ENCODE measurements around the gene CCDC69.
A peak's percentile ranks its signal among the peaks of the same experiment; 100 is the strongest.

CCDC69 gene

GRCh38 chr5:151253605-151253950 is 29.7 kb upstream of the CCDC69 start:
- H3K4me3 ChIP-seq (ENCODE audit: low read depth, low read length) = peak overlapping the region; percentile 76
- TF ChIP-seq, protein P1, sequence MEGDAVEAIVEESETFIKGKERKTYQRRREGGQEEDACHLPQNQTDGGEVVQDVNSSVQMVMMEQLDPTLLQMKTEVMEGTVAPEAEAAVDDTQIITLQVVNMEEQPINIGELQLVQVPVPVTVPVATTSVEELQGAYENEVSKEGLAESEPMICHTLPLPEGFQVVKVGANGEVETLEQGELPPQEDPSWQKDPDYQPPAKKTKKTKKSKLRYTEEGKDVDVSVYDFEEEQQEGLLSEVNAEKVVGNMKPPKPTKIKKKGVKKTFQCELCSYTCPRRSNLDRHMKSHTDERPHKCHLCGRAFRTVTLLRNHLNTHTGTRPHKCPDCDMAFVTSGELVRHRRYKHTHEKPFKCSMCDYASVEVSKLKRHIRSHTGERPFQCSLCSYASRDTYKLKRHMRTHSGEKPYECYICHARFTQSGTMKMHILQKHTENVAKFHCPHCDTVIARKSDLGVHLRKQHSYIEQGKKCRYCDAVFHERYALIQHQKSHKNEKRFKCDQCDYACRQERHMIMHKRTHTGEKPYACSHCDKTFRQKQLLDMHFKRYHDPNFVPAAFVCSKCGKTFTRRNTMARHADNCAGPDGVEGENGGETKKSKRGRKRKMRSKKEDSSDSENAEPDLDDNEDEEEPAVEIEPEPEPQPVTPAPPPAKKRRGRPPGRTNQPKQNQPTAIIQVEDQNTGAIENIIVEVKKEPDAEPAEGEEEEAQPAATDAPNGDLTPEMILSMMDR (IDR thresholded peaks at IDR 0.05; ENCODE audit: insufficient read depth, low read depth, low read length, missing control alignments) = no peak
- DNase-seq (ENCODE audit: low read depth) = no peak

- DNase-seq (ENCODE audit: low read depth) = peak; percentile 100
- TF ChIP-seq, protein P1 (IDR thresholded peaks at IDR 0.05; ENCODE audit: insufficient read depth, low read depth, low read length, missing control alignments) = no peak
- peak within 1 kb of the TSS; percentile 76 for H3K4me3 ChIP-seq (ENCODE audit: low read depth, low read length)
Measured at GRCh38 chr5:151252762-151253604, 29.1 kb upstream of the CCDC69 start, which contains the start of gene GM2A. TSS of gene GM2A (plus strand) at chr5:151253185. CDS start at chr5:151253217, 32 bp downstream.

- TF ChIP-seq, protein P1 (IDR thresholded peaks at IDR 0.05; ENCODE audit: insufficient read depth, low read depth, low read length, missing control alignments) = no peak
- no peak overlapping the region for H3K4me3 ChIP-seq (ENCODE audit: low read depth, low read length)
- DNase-seq (ENCODE audit: low read depth) = no peak
Measured at GRCh38 chr5:151251621-151252020, 27.7 kb upstream of the CCDC69 start.

GRCh38 chr5:151251001-151251551 is 27.2 kb upstream of the CCDC69 start:
- TF ChIP-seq, protein P1 (IDR thresholded peaks at IDR 0.05; ENCODE audit: insufficient read depth, low read depth, low read length, missing control alignments) = no peak
- DNase-seq (ENCODE audit: low read depth) = no peak
- H3K4me3 ChIP-seq (ENCODE audit: low read depth, low read length) = no peak overlapping the region

DNA sequence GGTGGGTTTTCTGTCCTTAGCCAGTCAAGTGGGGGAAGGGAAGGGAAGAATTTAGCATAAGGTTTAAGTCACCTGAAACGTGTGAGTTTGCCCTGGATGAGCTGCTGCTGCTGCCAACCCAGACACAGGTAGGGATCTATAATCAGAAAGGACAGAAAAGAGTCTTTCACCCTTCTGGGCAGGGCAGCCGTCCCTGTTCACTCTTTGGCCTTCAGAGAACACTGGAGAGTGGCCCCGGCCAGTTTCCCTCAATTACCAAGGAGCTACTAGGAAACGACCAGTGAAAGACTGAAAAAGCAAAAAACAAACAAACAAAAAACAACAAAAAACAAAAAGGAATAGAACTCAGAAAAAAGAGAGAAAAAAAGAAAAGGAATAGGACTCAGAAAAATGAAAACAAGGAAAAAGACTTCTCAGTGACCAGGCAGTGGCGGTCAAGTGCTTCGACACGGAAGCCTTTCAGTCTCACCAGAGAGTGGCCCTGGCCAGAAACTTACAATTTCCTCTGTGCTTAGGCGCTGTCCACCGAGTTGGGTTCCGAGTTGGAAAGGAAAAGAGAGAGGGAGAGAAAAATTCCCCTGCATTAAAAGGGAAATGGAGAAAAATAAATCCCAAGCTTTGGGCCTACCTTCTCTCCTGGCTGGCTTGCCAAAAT is 26.6 kb upstream of the CCDC69 start:
- TF ChIP-seq, protein P1 (IDR thresholded peaks at IDR 0.05; ENCODE audit: insufficient read depth, low read depth, low read length, missing control alignments) = no peak
- DNase-seq (ENCODE audit: low read depth) = no peak
- H3K4me3 ChIP-seq (ENCODE audit: low read depth, low read length) = no peak overlapping the region

GRCh38 chr5:151249281-151249680 is 25.4 kb upstream of the CCDC69 start:
- no peak overlapping the region for H3K4me3 ChIP-seq (ENCODE audit: low read depth, low read length)
- TF ChIP-seq, protein P1 (IDR thresholded peaks at IDR 0.05; ENCODE audit: insufficient read depth, low read depth, low read length, missing control alignments) = no peak
- no peak for DNase-seq (ENCODE audit: low read depth)
